Measurements from ENCODE around the gene ROM1. TPM values are rescaled to one million over a fixed set of nuclear protein-coding genes. Genes with fewer than 3 reads are reported as not detected.
A peak's percentile ranks its signal among the peaks of the same experiment; 100 is the strongest.

ROM1 gene
- total and polyA plus RNA-seq, 4 donors: 3.5 to 17.9 (median 9.4) TPM

GRCh38 chr11:62591448-62592145, 21.5 kb upstream of the ROM1 start, which contains the start of gene TUT1:
Gene TUT1, minus strand, starts transcription at chr11:62591523. Its CDS starts 38 bp downstream, at chr11:62591485.
- no peak for TF ChIP-seq CTCF (IDR thresholded peaks at IDR 0.05; ENCODE audit: control extremely low read depth, extremely low read depth)
- 0% methylated on average over 58 of the region's 58 CpGs for WGBS, 2 donors
- Histone ChIP-seq H3K9ac (ENCODE audit: insufficient read depth in 1 of 2, low read length in 2 of 2) (peak within 1 kb of the TSS; percentile 50 to 98), H3K36me3 (ENCODE audit: control insufficient read depth in 4 of 4, insufficient read depth in 4 of 4, low read length in 4 of 4) (peaks cover 21 to 39% (median 27%) of the 10 kb centered on the region in 4 donors), H3K27ac (ENCODE audit: low read depth in 1 of 2, low read length in 1 of 2) (peak within 1 kb of the TSS; percentile 87 to 97), H3K27me3 (ENCODE audit: control insufficient read depth in 3 of 3, insufficient read depth in 3 of 3, low read length in 2 of 3) (no peaks in the 10 kb centered on the region), H3K9me3 (ENCODE audit: control insufficient read depth in 4 of 4, insufficient read depth in 3 of 4, low read length in 3 of 4) (no peaks in the 10 kb centered on the region), H3K4me1 (ENCODE audit: control insufficient read depth in 5 of 5, insufficient read depth in 5 of 5, low read length in 5 of 5) (peaks cover 0 to 11% (median 0%) of the 10 kb centered on the region in 5 donors), H3K4me3 (peak within 1 kb of the TSS; percentile 85)
- DNase-seq (peak; percentile 98 to 100 (median 99)), ATAC-seq (ENCODE audit: insufficient read depth, low FRiP score) (peak; percentile 97)

- WGBS, 2 donors: 12 to 13% methylated on average over 17 of the region's 17 CpGs
- Histone ChIP-seq H3K4me1 (ENCODE audit: control insufficient read depth in 5 of 5, insufficient read depth in 5 of 5, low read length in 5 of 5) (peaks cover 0 to 11% (median 0%) of the 10 kb centered on the region in 5 donors), H3K27ac (ENCODE audit: low read depth in 1 of 2, low read length in 1 of 2) (peak overlapping the region; percentile 87 to 97), H3K9me3 (ENCODE audit: control insufficient read depth in 4 of 4, insufficient read depth in 3 of 4, low read length in 3 of 4) (no peaks in the 10 kb centered on the region), H3K9ac (ENCODE audit: insufficient read depth in 1 of 2, low read length in 2 of 2) (peak overlapping the region; percentile 31 to 58), H3K36me3 (ENCODE audit: control insufficient read depth in 4 of 4, insufficient read depth in 4 of 4, low read length in 4 of 4) (peaks cover 25 to 43% (median 29%) of the 10 kb centered on the region in 4 donors), H3K27me3 (ENCODE audit: control insufficient read depth in 3 of 3, insufficient read depth in 3 of 3, low read length in 2 of 3) (no peaks in the 10 kb centered on the region), H3K4me3 (peak overlapping the region; percentile 18)
- no peak for DNase-seq
- ATAC-seq (ENCODE audit: insufficient read depth, low FRiP score): no peak
- TF ChIP-seq CTCF (IDR thresholded peaks at IDR 0.05; ENCODE audit: control extremely low read depth, extremely low read depth): no peak
Observed at GRCh38 chr11:62592146-62592815, 20.8 kb upstream of the ROM1 start.

GRCh38 chr11:62592989-62593421, 20.1 kb upstream of the ROM1 start:
- Histone ChIP-seq H3K4me1 (ENCODE audit: control insufficient read depth in 5 of 5, insufficient read depth in 5 of 5, low read length in 5 of 5) (peaks cover 0 to 11% (median 0%) of the 10 kb centered on the region in 5 donors), H3K27me3 (ENCODE audit: control insufficient read depth in 3 of 3, insufficient read depth in 3 of 3, low read length in 2 of 3) (no peaks in the 10 kb centered on the region), H3K36me3 (ENCODE audit: control insufficient read depth in 4 of 4, insufficient read depth in 4 of 4, low read length in 4 of 4) (peaks cover 26 to 47% (median 29%) of the 10 kb centered on the region in 4 donors), H3K9me3 (ENCODE audit: control insufficient read depth in 4 of 4, insufficient read depth in 3 of 4, low read length in 3 of 4) (no peaks in the 10 kb centered on the region), H3K27ac (ENCODE audit: low read depth in 1 of 2, low read length in 1 of 2) (peak overlapping the region; percentile 87 to 97), H3K9ac (ENCODE audit: insufficient read depth in 1 of 2, low read length in 2 of 2) (no peak overlapping the region), H3K4me3 (no peak overlapping the region)
- ATAC-seq (ENCODE audit: insufficient read depth, low FRiP score) (no peak), DNase-seq (no peak)
- TF ChIP-seq CTCF (IDR thresholded peaks at IDR 0.05; ENCODE audit: control extremely low read depth, extremely low read depth): no peak
- WGBS, 2 donors: 76 to 83% methylated on average over 8 of the region's 8 CpGs
